HCT116 (cell line): Measurements from ENCODE around the gene CPED1.

Experiments
- CTCF ChIP-seq, 3 experiments: fragments of 200-600 bp in 1 of 3; sonication (generic) in 1 of 3; IDR thresholded peaks in 2 of 3; conservative IDR thresholded peaks in 1 of 3; 2 replicates each; pipeline ENCODE4 v1.5.1; 2012 to 2017; ENCODE audit warnings: low read depth in 2 of 3, low read length in 2 of 3, antibody characterized with exemption in 1 of 3, borderline replicate concordance in 1 of 3, control low read depth in 1 of 3, mild to moderate bottlenecking in 1 of 3, mixed read lengths in 1 of 3, mixed run types in 1 of 3, moderate library complexity in 1 of 3; ENCODE audit not compliant: insufficient read depth in 1 of 3
- POLR2A ChIP-seq: IDR thresholded peaks from 2 replicates; pipeline ENCODE4 v1.7.0; 2011; ENCODE audit warnings: borderline replicate concordance; ENCODE audit not compliant: insufficient read depth, insufficient read length; ENCODE audit errors: extremely low read depth

- TF ChIP-seq POLR2A (no peak), CTCF (IDR thresholded peaks at IDR 0.05 in 2 of 3, conservative IDR thresholded peaks at IDR 0.05 in 1 of 3; ENCODE audit: borderline replicate concordance in 1 of 3, insufficient read depth in 1 of 3, low read depth in 2 of 3, low read length in 2 of 3) (no peak)
Observed at GRCh38 chr7:120987280-120987679, 1.2 kb upstream of the CPED1 start.
